ENCODE data around the gene NBEA. TPM values are rescaled to one million over a fixed set of nuclear protein-coding genes. Genes with fewer than 3 reads are reported as not detected.

The NBEA gene
- total RNA-seq, 1 experiment from 2014 or later = 3.3 TPM

GRCh38 chr13:35659796-35660195, 717.7 kb downstream of the NBEA start:
- in situ Hi-C loops (cut with HindIII; ENCODE audit: low pct_unique_long_range_greater_than_20kb, low sequenced_read_pairs) = no loop called here
- ChIA-PET POLR2A (no interaction called here), CTCF (no interaction called here)
- Histone ChIP-seq H3K27me3 (ENCODE audit: control insufficient read depth, insufficient read depth, low read length) (no peaks in the 10 kb centered on the region), H3K4me3 (ENCODE audit: low read depth in 2 of 2, low read length in 2 of 2) (no peak overlapping the region), H3K4me1 (ENCODE audit: control insufficient read depth, insufficient read depth, low read length) (no peaks in the 10 kb centered on the region), H3K9me3 (ENCODE audit: control insufficient read depth, insufficient read depth, low read depth, low read length) (no peaks in the 10 kb centered on the region), H3K27ac (ENCODE audit: low read length) (no peak overlapping the region), H3K36me3 (ENCODE audit: control insufficient read depth, insufficient read depth, low read length) (no peaks in the 10 kb centered on the region)
- ATAC-seq (no peak), DNase-seq (ENCODE audit: low read depth, low spot score) (no peak)
- intact Hi-C loops (cut with micrococcal nuclease; ENCODE audit: unreplicated experiment) = no loop called here
- no TSS peak for BruUV-seq (replicated peaks)
- TF ChIP-seq TCF7L2 (IDR thresholded peaks at IDR 0.05; ENCODE audit: low read depth, low read length) = no peak
- no peak for TF ChIP-seq CTCF (IDR thresholded peaks at IDR 0.05)
- no peak for TF ChIP-seq REST (IDR thresholded peaks at IDR 0.05; ENCODE audit: insufficient read depth in 1 of 2, low read depth in 2 of 2, low read length in 1 of 2)
- no peak for TF ChIP-seq SIN3A (IDR thresholded peaks at IDR 0.05; ENCODE audit: borderline replicate concordance, insufficient read depth, low read depth, low read length)
- TF ChIP-seq POLR2AphosphoS5 (IDR thresholded peaks at IDR 0.05; ENCODE audit: low read depth, low read length) = no peak

- no peak overlapping the region for H3K4me3 ChIP-seq (ENCODE audit: low read depth in 2 of 2, low read length in 2 of 2)
- ChIA-PET POLR2A (no interaction called here), CTCF (no interaction called here)
- no peaks in the 10 kb centered on the region for H3K27me3 ChIP-seq (ENCODE audit: control insufficient read depth, insufficient read depth, low read length)
- H3K27ac ChIP-seq (ENCODE audit: low read length) = no peak overlapping the region
- H3K4me1 ChIP-seq (ENCODE audit: control insufficient read depth, insufficient read depth, low read length) = no peaks in the 10 kb centered on the region
- DNase-seq (ENCODE audit: low read depth, low spot score) = no peak
- TF ChIP-seq CTCF (IDR thresholded peaks at IDR 0.05) (no peak), POLR2AphosphoS5 (IDR thresholded peaks at IDR 0.05; ENCODE audit: low read depth, low read length) (no peak), TCF7L2 (IDR thresholded peaks at IDR 0.05; ENCODE audit: low read depth, low read length) (no peak), SIN3A (IDR thresholded peaks at IDR 0.05; ENCODE audit: borderline replicate concordance, insufficient read depth, low read depth, low read length) (no peak), REST (IDR thresholded peaks at IDR 0.05; ENCODE audit: insufficient read depth in 1 of 2, low read depth in 2 of 2, low read length in 1 of 2) (no peak)
- in situ Hi-C loops (cut with HindIII; ENCODE audit: low pct_unique_long_range_greater_than_20kb, low sequenced_read_pairs) = no loop called here
- ATAC-seq = no peak
- H3K9me3 ChIP-seq (ENCODE audit: control insufficient read depth, insufficient read depth, low read depth, low read length) = no peaks in the 10 kb centered on the region
- intact Hi-C loops (cut with micrococcal nuclease; ENCODE audit: unreplicated experiment) = no loop called here
- H3K36me3 ChIP-seq (ENCODE audit: control insufficient read depth, insufficient read depth, low read length) = no peaks in the 10 kb centered on the region
- BruUV-seq (replicated peaks) = no TSS peak
Observed at GRCh38 chr13:35664747-35665146, 722.7 kb downstream of the NBEA start.
